Neural crest cell (in vitro differentiated cells): ENCODE results near the gene MIER2. TPM values are rescaled to one million over a fixed set of nuclear protein-coding genes. Genes with fewer than 3 reads are reported as not detected.

Experiments
- DNase-seq: peaks from one replicate; pipeline ENCODE4 v3.0.0; 2021; ENCODE audit warnings: low read depth, mixed read lengths, low spot score
- H3K27ac Mint-ChIP-seq: one replicate; pipeline ENCODE4 v1.8.0; 2021; ENCODE audit warnings: mild to moderate bottlenecking, mixed read lengths; ENCODE audit not compliant: unreplicated experiment
- H3K27me3 Mint-ChIP-seq: 2 replicates; pipeline ENCODE4 v1.8.0; 2021; ENCODE audit warnings: low read depth, mild to moderate bottlenecking, mixed read lengths
- H3K36me3 Mint-ChIP-seq: 2 replicates; pipeline ENCODE4 v1.8.0; 2021; ENCODE audit warnings: low read depth, mild to moderate bottlenecking, mixed read lengths
- H3K4me1 Mint-ChIP-seq: 2 replicates; pipeline ENCODE4 v1.8.0; 2021; ENCODE audit warnings: mixed read lengths
- H3K4me3 Mint-ChIP-seq: one replicate; pipeline ENCODE4 v1.8.0; 2021; ENCODE audit warnings: mild to moderate bottlenecking, mixed read lengths
- H3K9me3 Mint-ChIP-seq: 2 replicates; pipeline ENCODE4 v1.8.0; 2021; ENCODE audit warnings: mixed read lengths
- CTCF ChIP-seq: fragments of 200-600 bp; sonication (generic); conservative IDR thresholded peaks from 2 replicates; pipeline ENCODE4 v1.5.0; 2021; ENCODE audit warnings: antibody characterized with exemption, mild to moderate bottlenecking
- total RNA-seq: library from RNA; stranded (reverse); gene quantifications from 2 replicates; pipeline ENCODE4 v1.2.1, GENCODE V29; 2021

MIER2 gene
- total RNA-seq, 1 donor from 2014 or later, result 45.8 TPM

DNA sequence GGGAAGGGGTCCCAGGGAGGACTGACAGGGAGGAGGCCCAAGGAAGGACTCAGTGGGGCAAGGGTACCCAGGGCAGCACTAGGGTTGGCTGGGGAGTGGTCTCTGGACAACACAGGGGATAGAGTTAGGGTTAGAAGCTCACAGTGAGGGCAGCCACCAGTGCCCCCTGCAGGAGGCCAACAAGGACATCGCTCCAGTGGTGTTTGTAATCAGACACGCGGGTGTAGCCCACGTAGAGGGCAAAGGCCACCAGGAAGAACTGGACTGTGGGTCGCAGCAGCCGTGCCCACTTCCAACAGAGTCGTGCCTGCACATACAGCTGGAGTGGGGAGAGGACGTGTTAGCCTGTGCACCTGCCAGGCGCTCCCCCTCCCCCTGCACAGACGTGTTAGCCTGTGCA lies 62.6 kb downstream of the MIER2 start:
- H3K27ac Mint-ChIP-seq, result no peak overlapping the region
- H3K4me3 Mint-ChIP-seq, result no peak overlapping the region
- H3K9me3 Mint-ChIP-seq, result no peaks in the 10 kb centered on the region
- H3K27me3 Mint-ChIP-seq, result peaks cover 35% of the 10 kb centered on the region
- DNase-seq, result no peak
- no peak for TF ChIP-seq CTCF
- H3K36me3 Mint-ChIP-seq, result no peaks in the 10 kb centered on the region
- peaks cover 4% of the 10 kb centered on the region for H3K4me1 Mint-ChIP-seq

- no peak overlapping the region for H3K27ac Mint-ChIP-seq
- H3K36me3 Mint-ChIP-seq, result no peaks in the 10 kb centered on the region
- no peak for DNase-seq
- H3K4me1 Mint-ChIP-seq, result peaks cover 4% of the 10 kb centered on the region
- no peak overlapping the region for H3K4me3 Mint-ChIP-seq
- no peak for TF ChIP-seq CTCF
- H3K9me3 Mint-ChIP-seq, result no peaks in the 10 kb centered on the region
- peaks cover 37% of the 10 kb centered on the region for H3K27me3 Mint-ChIP-seq
Measured at GRCh38 chr19:281156-281853, 63.3 kb downstream of the MIER2 start.

DNA sequence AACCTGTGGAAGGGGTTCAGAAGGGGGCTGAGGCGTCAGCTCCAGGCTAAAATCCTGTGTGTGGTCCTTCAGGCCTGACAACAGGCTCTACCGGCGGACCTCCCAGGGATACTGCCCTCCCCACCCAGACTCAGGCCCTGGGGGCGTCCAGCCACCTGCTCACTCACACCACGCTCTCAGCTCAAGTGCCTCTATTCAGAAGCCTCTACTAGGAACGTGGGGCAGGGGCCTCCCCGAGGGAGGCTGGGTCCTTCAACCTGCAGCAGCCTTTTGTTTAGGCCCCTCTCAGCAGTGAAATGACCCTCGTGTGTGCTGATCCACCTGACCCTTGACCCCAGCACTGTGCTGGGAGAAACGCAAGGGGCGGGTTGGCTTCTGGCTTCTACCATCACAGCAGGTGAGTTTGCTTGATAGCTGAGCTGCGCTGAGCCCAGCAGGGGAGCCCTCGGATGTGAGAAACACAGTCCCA lies 64.0 kb downstream of the MIER2 start:
- H3K4me1 Mint-ChIP-seq, result peaks cover 4% of the 10 kb centered on the region
- H3K36me3 Mint-ChIP-seq, result no peaks in the 10 kb centered on the region
- no peak overlapping the region for H3K27ac Mint-ChIP-seq
- no peaks in the 10 kb centered on the region for H3K9me3 Mint-ChIP-seq
- DNase-seq, result no peak
- H3K4me3 Mint-ChIP-seq, result no peak overlapping the region
- H3K27me3 Mint-ChIP-seq, result peaks cover 44% of the 10 kb centered on the region
- no peak for TF ChIP-seq CTCF

- no peak overlapping the region for H3K4me3 Mint-ChIP-seq
- H3K27me3 Mint-ChIP-seq, result peaks cover 53% of the 10 kb centered on the region
- no peak for DNase-seq
- H3K9me3 Mint-ChIP-seq, result no peaks in the 10 kb centered on the region
- TF ChIP-seq CTCF, result no peak
- peaks cover 4% of the 10 kb centered on the region for H3K4me1 Mint-ChIP-seq
- H3K36me3 Mint-ChIP-seq, result no peaks in the 10 kb centered on the region
- H3K27ac Mint-ChIP-seq, result no peak overlapping the region
Measured at GRCh38 chr19:279656-280055, 64.9 kb downstream of the MIER2 start.

- H3K4me3 Mint-ChIP-seq, result no peak overlapping the region
- TF ChIP-seq CTCF, result no peak
- H3K27me3 Mint-ChIP-seq, result peaks cover 56% of the 10 kb centered on the region
- DNase-seq, result no peak
- no peaks in the 10 kb centered on the region for H3K36me3 Mint-ChIP-seq
- no peak overlapping the region for H3K27ac Mint-ChIP-seq
- peaks cover 4% of the 10 kb centered on the region for H3K4me1 Mint-ChIP-seq
- H3K9me3 Mint-ChIP-seq, result no peaks in the 10 kb centered on the region
Measured at GRCh38 chr19:279231-279630, 65.4 kb downstream of the MIER2 start.
